Caco-2 (cell line): ENCODE data around the gene LRP1B. TPM values are rescaled to one million over a fixed set of nuclear protein-coding genes. Genes with fewer than 3 reads are reported as not detected.

Experiments used
- BruUV-seq: library from RNA; stranded (reverse); fragments of 400-500 nt; replicated peaks from 2 replicates; lab custom pipeline; 2021; lab: Mats Ljungman, UMichigan
- CTCF ChIA-PET: fragments of 300-600 bp; sonication (Branson Sonifier 250); formaldehyde crosslinking; loops from one replicate; lab custom pipeline; 2022; ENCODE audit warnings: antibody characterized with exemption; lab: Charles Lee
- POLR2A ChIA-PET: fragments of 300-600 bp; sonication (Branson Sonifier 250); formaldehyde crosslinking; loops from one replicate; lab custom pipeline; 2022; ENCODE audit warnings: antibody characterized with exemption; lab: Charles Lee
- DNase-seq, 2 experiments: peaks; one replicate each; pipeline versions ENCODE4 v3.0.0 to v3.0.0-alpha.2; 2020 to 2022
- H3K27me3 ChIP-seq: replicated peaks from 2 replicates; pipeline ENCODE4 v1.6.0; 2011; ENCODE audit warnings: low read length; ENCODE audit not compliant: control insufficient read depth, insufficient read depth
- H3K36me3 ChIP-seq: 2 replicates; pipeline ENCODE4 v1.5.1; 2011; ENCODE audit warnings: low read length; ENCODE audit not compliant: control insufficient read depth, insufficient read depth
- H3K4me1 ChIP-seq: fragments of 250-450 bp; sonication (Bioruptor Pico); 2 replicates; pipeline ENCODE4 v1.5.1; 2020; ENCODE audit warnings: mild to moderate bottlenecking
- H3K4me3 ChIP-seq: 2 replicates; pipeline ENCODE4 v1.5.1; 2011; ENCODE audit warnings: low read depth, mild to moderate bottlenecking, control low read depth, low read length
- H3K9me3 ChIP-seq: fragments of 250-450 bp; sonication (Bioruptor Pico); 2 replicates; pipeline ENCODE4 v1.5.1; 2020; ENCODE audit warnings: mild to moderate bottlenecking, moderate library complexity
- H3K27ac Mint-ChIP-seq: one replicate; pipeline ENCODE4 v1.8.0; 2022; ENCODE audit warnings: mixed read lengths; ENCODE audit not compliant: unreplicated experiment
- H3K27me3 Mint-ChIP-seq: one replicate; pipeline ENCODE4 v1.8.0; 2022; ENCODE audit warnings: mixed read lengths; ENCODE audit not compliant: insufficient read depth, unreplicated experiment
- H3K36me3 Mint-ChIP-seq: one replicate; pipeline ENCODE4 v1.8.0; 2022; ENCODE audit warnings: mild to moderate bottlenecking, mixed read lengths; ENCODE audit not compliant: insufficient read depth, unreplicated experiment
- H3K4me1 Mint-ChIP-seq: one replicate; pipeline ENCODE4 v1.8.0; 2022; ENCODE audit warnings: low read depth, mixed read lengths; ENCODE audit not compliant: unreplicated experiment
- H3K4me3 Mint-ChIP-seq: one replicate; pipeline ENCODE4 v1.8.0; 2022; ENCODE audit warnings: mild to moderate bottlenecking, moderate library complexity, mixed read lengths; ENCODE audit not compliant: unreplicated experiment
- H3K9me3 Mint-ChIP-seq: one replicate; pipeline ENCODE4 v1.8.0; 2022; ENCODE audit warnings: mixed read lengths; ENCODE audit not compliant: unreplicated experiment
- intact Hi-C: fragments of 100-400 bp; cut with micrococcal nuclease; formaldehyde crosslinking; loops from one replicate; pipeline ENCODE4 v1.10.0; 2022; ENCODE audit not compliant: unreplicated experiment
- total RNA-seq: library from RNA; stranded (reverse); gene quantifications from 2 replicates; pipeline ENCODE4 v1.2.3, GENCODE V29; 2022
- TF ChIP-seq, protein P1 (sequence below), 2 experiments: fragments of 200-600 bp in 1 of 2; IDR thresholded peaks; 1 replicate in 1 of 2; 2 replicates in 1 of 2; pipeline versions ENCODE4 v1.5.1 to v1.8.0; 2011 to 2022; ENCODE audit warnings: antibody characterized with exemption in 1 of 2, control low read depth in 1 of 2, inconsistent platforms in 1 of 2, low read depth in 1 of 2, low read length in 1 of 2, mild to moderate bottlenecking in 1 of 2, moderate library complexity in 1 of 2; ENCODE audit not compliant: insufficient read depth in 1 of 2, severe bottlenecking in 1 of 2, unreplicated experiment in 1 of 2

The LRP1B gene
- total RNA-seq, 1 experiment from 2014 or later = not detected

DNA sequence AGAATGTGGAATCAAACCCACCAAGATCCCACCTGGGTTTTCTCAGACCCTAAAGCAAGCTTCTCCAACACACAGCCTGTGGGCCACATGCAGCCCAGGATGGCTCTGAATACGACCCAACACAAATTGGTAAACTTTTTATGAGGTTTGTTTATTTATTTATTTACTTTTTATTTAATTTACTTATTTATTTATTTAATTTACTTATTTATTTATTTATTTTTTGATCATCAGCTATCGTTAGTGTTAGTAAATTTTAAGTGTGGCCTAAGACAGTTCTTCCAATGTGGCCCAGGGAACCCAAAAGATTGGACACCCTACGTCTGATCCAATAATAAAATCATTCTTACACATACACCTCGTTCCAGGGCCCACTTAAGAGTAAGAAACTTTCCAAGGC is 1451.1 kb downstream of the LRP1B start:
- POLR2A ChIA-PET = no interaction called here
- CTCF ChIA-PET = no interaction called here

DNA sequence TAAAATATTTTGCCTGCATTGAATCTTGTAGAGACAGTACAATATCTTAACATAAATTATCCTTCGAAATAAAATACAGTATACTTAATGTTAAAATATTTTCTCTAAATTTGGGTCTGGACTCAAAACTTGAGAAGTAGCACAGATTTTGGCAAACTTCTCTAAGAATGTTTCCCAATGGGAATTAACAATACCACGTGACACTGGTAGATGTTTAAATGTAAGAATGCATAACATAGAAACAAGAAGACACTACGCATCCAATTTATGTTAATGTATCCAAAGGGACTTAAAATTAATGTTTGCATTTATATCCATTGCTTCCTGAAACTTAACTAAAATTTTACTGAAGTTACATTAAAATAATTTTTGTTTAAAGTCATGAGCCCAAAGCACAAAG is 1460.9 kb downstream of the LRP1B start:
- Mint-ChIP-seq H3K9me3 (no peaks in the 10 kb centered on the region), H3K4me1 (no peaks in the 10 kb centered on the region), H3K36me3 (no peaks in the 10 kb centered on the region), H3K27me3 (peaks cover 14% of the 10 kb centered on the region), H3K27ac (no peak overlapping the region), H3K4me3 (no peak overlapping the region)
- TF ChIP-seq, protein P1, sequence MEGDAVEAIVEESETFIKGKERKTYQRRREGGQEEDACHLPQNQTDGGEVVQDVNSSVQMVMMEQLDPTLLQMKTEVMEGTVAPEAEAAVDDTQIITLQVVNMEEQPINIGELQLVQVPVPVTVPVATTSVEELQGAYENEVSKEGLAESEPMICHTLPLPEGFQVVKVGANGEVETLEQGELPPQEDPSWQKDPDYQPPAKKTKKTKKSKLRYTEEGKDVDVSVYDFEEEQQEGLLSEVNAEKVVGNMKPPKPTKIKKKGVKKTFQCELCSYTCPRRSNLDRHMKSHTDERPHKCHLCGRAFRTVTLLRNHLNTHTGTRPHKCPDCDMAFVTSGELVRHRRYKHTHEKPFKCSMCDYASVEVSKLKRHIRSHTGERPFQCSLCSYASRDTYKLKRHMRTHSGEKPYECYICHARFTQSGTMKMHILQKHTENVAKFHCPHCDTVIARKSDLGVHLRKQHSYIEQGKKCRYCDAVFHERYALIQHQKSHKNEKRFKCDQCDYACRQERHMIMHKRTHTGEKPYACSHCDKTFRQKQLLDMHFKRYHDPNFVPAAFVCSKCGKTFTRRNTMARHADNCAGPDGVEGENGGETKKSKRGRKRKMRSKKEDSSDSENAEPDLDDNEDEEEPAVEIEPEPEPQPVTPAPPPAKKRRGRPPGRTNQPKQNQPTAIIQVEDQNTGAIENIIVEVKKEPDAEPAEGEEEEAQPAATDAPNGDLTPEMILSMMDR (IDR thresholded peaks at IDR 0.05; ENCODE audit: insufficient read depth in 1 of 2, low read depth in 1 of 2, low read length in 1 of 2, severe bottlenecking in 1 of 2, unreplicated experiment in 1 of 2) = no peak
- ChIA-PET POLR2A (no interaction called here), CTCF (no interaction called here)
- no TSS peak for BruUV-seq
- Histone ChIP-seq H3K36me3 (no peaks in the 10 kb centered on the region), H3K27me3 (no peaks in the 10 kb centered on the region), H3K9me3 (no peaks in the 10 kb centered on the region), H3K4me3 (no peak overlapping the region), H3K4me1 (no peaks in the 10 kb centered on the region)
- intact Hi-C loops = no loop called here
- no peak for DNase-seq

More for the DNA sequence above, 1451.1 kb downstream of the LRP1B start:
- Histone ChIP-seq H3K4me3 (no peak overlapping the region), H3K36me3 (no peaks in the 10 kb centered on the region), H3K4me1 (no peaks in the 10 kb centered on the region), H3K27me3 (no peaks in the 10 kb centered on the region), H3K9me3 (no peaks in the 10 kb centered on the region)
- Mint-ChIP-seq H3K4me1 (no peaks in the 10 kb centered on the region), H3K36me3 (no peaks in the 10 kb centered on the region), H3K27ac (no peak overlapping the region), H3K4me3 (no peak overlapping the region), H3K27me3 (peaks cover 4% of the 10 kb centered on the region), H3K9me3 (no peaks in the 10 kb centered on the region)
- TF ChIP-seq, protein P1 (IDR thresholded peaks at IDR 0.05; ENCODE audit: insufficient read depth in 1 of 2, low read depth in 1 of 2, low read length in 1 of 2, severe bottlenecking in 1 of 2, unreplicated experiment in 1 of 2) = no peak
- DNase-seq = no peak
- BruUV-seq = no TSS peak
- intact Hi-C loops = no loop called here

DNA sequence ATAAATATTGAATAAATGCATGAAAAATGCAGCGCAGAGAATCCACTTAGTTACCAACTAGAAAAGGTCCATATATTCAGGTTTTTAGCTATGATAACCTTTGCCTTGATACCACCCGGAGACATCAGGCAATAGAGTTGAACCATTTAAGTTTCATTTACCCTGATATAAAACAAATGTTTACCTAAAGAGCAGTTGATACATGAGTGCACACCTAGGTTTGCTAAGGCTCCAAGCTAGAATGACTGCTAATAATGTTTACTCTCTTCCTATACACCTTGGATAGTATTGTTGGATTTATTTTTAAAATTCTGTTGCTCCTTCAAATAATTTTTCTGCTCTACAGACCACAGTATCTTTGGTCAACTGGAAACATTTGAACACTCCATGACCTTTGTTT is 1463.6 kb downstream of the LRP1B start:
- POLR2A ChIA-PET = no interaction called here
- CTCF ChIA-PET = no interaction called here
- Mint-ChIP-seq H3K27ac (no peak overlapping the region), H3K4me3 (no peak overlapping the region), H3K27me3 (peaks cover 11% of the 10 kb centered on the region), H3K4me1 (no peaks in the 10 kb centered on the region), H3K36me3 (no peaks in the 10 kb centered on the region), H3K9me3 (no peaks in the 10 kb centered on the region)
- TF ChIP-seq, protein P1 (IDR thresholded peaks at IDR 0.05; ENCODE audit: insufficient read depth in 1 of 2, low read depth in 1 of 2, low read length in 1 of 2, severe bottlenecking in 1 of 2, unreplicated experiment in 1 of 2) = no peak
- Histone ChIP-seq H3K9me3 (no peaks in the 10 kb centered on the region), H3K4me3 (no peak overlapping the region), H3K36me3 (no peaks in the 10 kb centered on the region), H3K27me3 (no peaks in the 10 kb centered on the region), H3K4me1 (no peaks in the 10 kb centered on the region)
- intact Hi-C loops = no loop called here
- no TSS peak for BruUV-seq
- DNase-seq = no peak
